ENCODE data around the gene FAM177B. TPM values are rescaled to one million over a fixed set of nuclear protein-coding genes. Genes with fewer than 3 reads are reported as not detected.

FAM177B gene
- total and polyA plus RNA-seq, 2 experiments from 2014 or later: not detected

GRCh38 chr1:222777463-222777862 lies 40.5 kb downstream of the FAM177B start:
- DNase-seq (ENCODE audit: low spot score): no peak
- no peaks in the 10 kb centered on the region for H3K4me1 ChIP-seq (ENCODE audit: insufficient read depth)
- Mint-ChIP-seq H3K9me3 (no peaks in the 10 kb centered on the region), H3K36me3 (ENCODE audit: low read depth) (no peaks in the 10 kb centered on the region), H3K4me3 (no peak overlapping the region), H3K27me3 (ENCODE audit: insufficient read depth, low read depth, poor library complexity) (peaks cover 2% of the 10 kb centered on the region), H3K4me1 (no peaks in the 10 kb centered on the region), H3K27ac (no peak overlapping the region)
- no peaks in the 10 kb centered on the region for H4K20me1 ChIP-seq (replicated peaks; ENCODE audit: insufficient read depth)
- no peak overlapping the region for H2AFZ ChIP-seq
- no peak overlapping the region for H3K4me3 ChIP-seq
- ATAC-seq: no peak
- H3F3A ChIP-seq (replicated peaks; ENCODE audit: low read depth): no peaks in the 10 kb centered on the region
- H3K27ac ChIP-seq (ENCODE audit: low read depth): no peak overlapping the region
- H3K27me3 ChIP-seq (ENCODE audit: insufficient read depth): no peaks in the 10 kb centered on the region
- H3K36me3 ChIP-seq (ENCODE audit: insufficient read depth): no peaks in the 10 kb centered on the region
- no peaks in the 10 kb centered on the region for H3K9me2 ChIP-seq (ENCODE audit: insufficient read depth)
- no peaks in the 10 kb centered on the region for H3K79me2 ChIP-seq (replicated peaks; ENCODE audit: insufficient read depth)
- no peak for TF ChIP-seq JUNB (IDR thresholded peaks at IDR 0.05; ENCODE audit: unreplicated experiment)
- TF ChIP-seq EZH2phosphoT487 (IDR thresholded peaks at IDR 0.05; ENCODE audit: unreplicated experiment): no peak
- TF ChIP-seq STAT1 (IDR thresholded peaks at IDR 0.05; ENCODE audit: unreplicated experiment): no peak
- no peak for TF ChIP-seq ZNF114 (CRISPR knock-in tag; IDR thresholded peaks at IDR 0.05)
- no peak for TF ChIP-seq EZH2 (IDR thresholded peaks at IDR 0.05; ENCODE audit: low read depth, unreplicated experiment)
- TF ChIP-seq POLR2AphosphoS5 (IDR thresholded peaks at IDR 0.05; ENCODE audit: low read depth): no peak
- no peak for TF ChIP-seq REST (IDR thresholded peaks at IDR 0.05; ENCODE audit: unreplicated experiment)
- TF ChIP-seq NANOG (IDR thresholded peaks at IDR 0.05; ENCODE audit: borderline replicate concordance): no peak
- no peak for TF ChIP-seq CREB1 (CRISPR knock-in tag; IDR thresholded peaks at IDR 0.05; ENCODE audit: low read depth)
- no peak for TF ChIP-seq CTCF (conservative IDR thresholded peaks at IDR 0.05; ENCODE audit: low read depth in 2 of 2)
- TF ChIP-seq ZNF331 (CRISPR knock-in tag; IDR thresholded peaks at IDR 0.05; ENCODE audit: low read depth): no peak
- TF ChIP-seq ZNF462 (CRISPR knock-in tag; IDR thresholded peaks at IDR 0.05): no peak
- TF ChIP-seq ETS1 (IDR thresholded peaks at IDR 0.05): no peak
- H3K4me2 ChIP-seq: no peak overlapping the region

Data from GM23338 (cell line).